K562 (cell line): ENCODE results near the gene CTNNA3. TPM values are rescaled to one million over a fixed set of nuclear protein-coding genes. Genes with fewer than 3 reads are reported as not detected.

Source experiments
- ATAC-seq: fragments of 200-7000 bp; cut with Tn5 transposase; 3 replicates; pipeline ENCODE4 v1.9.1; 2020; ENCODE audit warnings: moderate library complexity
- BruUV-seq: library from RNA; stranded (reverse); fragments of 400-500 nt; replicated peaks from 2 replicates; lab custom pipeline; 2021; lab: Mats Ljungman, UMichigan
- CTCF ChIA-PET: fragments of 300-600 bp; formaldehyde crosslinking; extraction: SDS; loops from one replicate; lab custom pipeline; 2021; ENCODE audit warnings: low intra/inter-chr PET ratio; lab: Yijun Ruan, JAX
- POLR2A ChIA-PET: fragments of 300-600, 350-650 bp; sonication (Branson Sonifier 250); formaldehyde crosslinking; extraction: SDS; loops from one replicate; lab custom pipeline; 2021; ENCODE audit warnings: antibody characterized with exemption, inconsistent platforms; lab: Yijun Ruan, JAX
- DNase-seq, 4 experiments: peaks; one replicate each; pipeline versions ENCODE4 v3.0.0 to v3.0.0-alpha.2; 2011 to 2018; ENCODE audit warnings: low spot score in 3 of 4, mixed read lengths in 3 of 4; ENCODE audit errors: extremely low read depth in 1 of 4
- FAIRE-seq: peaks from 2 replicates; lab custom pipeline; 2011; peaks lifted over from hg19 to GRCh38; lab: Jason Lieb, UNC
- H2AFZ ChIP-seq: 2 replicates; pipeline ENCODE4 v1.6.0; 2011; ENCODE audit warnings: low read depth, low read length, control low read depth, inconsistent platforms
- H3K27ac ChIP-seq: fragments of 200-600 bp; 3 replicates; pipeline ENCODE4 v1.8.0; 2011; ENCODE audit warnings: low read depth, mild to moderate bottlenecking, control low read depth, inconsistent platforms, low read length, moderate library complexity, mixed read lengths; ENCODE audit errors: extremely low read depth
- H3K27me3 ChIP-seq, 2 experiments: fragments of 300-600 bp in 1 of 2; 2 replicates in 1 of 2; 3 replicates in 1 of 2; pipeline versions ENCODE4 v1.6.0 to v1.8.0; 2011; ENCODE audit warnings: inconsistent platforms in 2 of 2, low read length in 2 of 2, mild to moderate bottlenecking in 1 of 2, mixed read lengths in 1 of 2, moderate library complexity in 1 of 2; ENCODE audit not compliant: control insufficient read depth in 2 of 2, insufficient read depth in 2 of 2
- H3K36me3 ChIP-seq: fragments of 300-600 bp; 3 replicates; pipeline ENCODE4 v1.8.0; 2011; ENCODE audit warnings: mild to moderate bottlenecking, low read length, inconsistent platforms; ENCODE audit not compliant: control insufficient read depth, insufficient read depth
- H3K4me1 ChIP-seq, 2 experiments: fragments of 200-600 bp in 1 of 2; replicated peaks in 1 of 2; 2 replicates in 1 of 2; 3 replicates in 1 of 2; pipeline versions ENCODE4 v1.5.1 to v1.8.0; 2011; ENCODE audit warnings: inconsistent platforms in 2 of 2, low read length in 2 of 2, mild to moderate bottlenecking in 1 of 2, mixed read lengths in 1 of 2, moderate library complexity in 1 of 2; ENCODE audit not compliant: control insufficient read depth in 2 of 2, insufficient read depth in 2 of 2
- H3K4me2 ChIP-seq: 2 replicates; pipeline ENCODE4 v1.6.1; 2011; ENCODE audit warnings: low read length, control low read depth, inconsistent platforms, mixed read lengths; ENCODE audit not compliant: insufficient read depth
- H3K4me3 ChIP-seq: fragments of 200-600 bp; sonication (generic), shearing (Covaris generic); 2 replicates; pipeline ENCODE4 v1.5.1; 2016; ENCODE audit warnings: control low read depth, inconsistent platforms
- H3K79me2 ChIP-seq: fragments of 200-600 bp; 3 replicates; pipeline ENCODE4 v1.8.0; 2011; ENCODE audit warnings: low read length, inconsistent platforms; ENCODE audit not compliant: control insufficient read depth, insufficient read depth
- H3K9ac ChIP-seq, 2 experiments: 2 replicates each; pipeline versions ENCODE4 v1.6.0 to v1.6.1; 2011; ENCODE audit warnings: low read depth in 2 of 2, low read length in 2 of 2, control low read depth in 1 of 2, inconsistent platforms in 1 of 2, mild to moderate bottlenecking in 1 of 2, mixed read lengths in 1 of 2; ENCODE audit not compliant: insufficient read depth in 1 of 2
- H3K9me1 ChIP-seq: one replicate; pipeline ENCODE4 v1.6.0; 2011; ENCODE audit warnings: inconsistent platforms, mild to moderate bottlenecking, low read length, moderate library complexity; ENCODE audit not compliant: control insufficient read depth, insufficient read depth
- H3K9me3 ChIP-seq: replicated peaks from 2 replicates; pipeline ENCODE4 v1.5.1; 2011; ENCODE audit warnings: low read depth, low read length, inconsistent platforms; ENCODE audit not compliant: control insufficient read depth, insufficient read depth
- H4K20me1 ChIP-seq: replicated peaks from 2 replicates; pipeline ENCODE4 v1.6.1; 2011; ENCODE audit warnings: low read length, inconsistent platforms, mixed read lengths; ENCODE audit not compliant: control insufficient read depth, insufficient read depth
- ARID4B ChIP-seq: sonication (generic); formaldehyde crosslinking; IDR thresholded peaks from 2 replicates; pipeline ENCODE4 v1.8.0; 2022; ENCODE audit warnings: mild to moderate bottlenecking, missing genetic modification reagents
- CEBPG ChIP-seq, 3 experiments: fragments of 200-800 bp in 1 of 3; sonication (Bioruptor generic) in 1 of 3; sonication (generic) in 1 of 3; formaldehyde crosslinking in 1 of 3; IDR thresholded peaks in 2 of 3; conservative IDR thresholded peaks in 1 of 3; 2 replicates each; pipeline versions ENCODE4 v1.6.1 to v1.8.0; 2016 to 2022; ENCODE audit warnings: missing compliant biosample characterization in 2 of 3, missing genetic modification characterization in 2 of 3, mild to moderate bottlenecking in 1 of 3, missing genetic modification reagents in 1 of 3
- MBD2 ChIP-seq: sonication (generic); IDR thresholded peaks from 2 replicates; pipeline ENCODE4 v1.6.1; 2016; ENCODE audit warnings: low read depth, borderline replicate concordance
- SIN3B ChIP-seq: fragments of 450-650 bp; IDR thresholded peaks from 2 replicates; pipeline ENCODE4 v1.6.1; 2017; ENCODE audit warnings: low read depth, mild to moderate bottlenecking, moderate library complexity
- TCF7L2 ChIP-seq: fragments of 150-350 bp; IDR thresholded peaks from 2 replicates; pipeline ENCODE4 v1.6.1; 2016; ENCODE audit warnings: low read depth, mild to moderate bottlenecking, low read length, moderate library complexity
- ZNF561 ChIP-seq: fragments of 450-650 bp; formaldehyde crosslinking; conservative IDR thresholded peaks from 2 replicates; pipeline ENCODE4 v1.4.0; 2020; ENCODE audit warnings: mild to moderate bottlenecking, moderate library complexity
- ZNF780A ChIP-seq: fragments of 250-450 bp; sonication (Bioruptor Pico); IDR thresholded peaks from 2 replicates; pipeline ENCODE4 v1.5.0; 2021; ENCODE audit warnings: mild to moderate bottlenecking
- WGBS: fragments of 100-300 bp; shearing (Covaris generic); methylation state at CpG from one replicate; pipeline ENCODE4 v1.1.6; 2016; ENCODE audit warnings: low coverage, mixed read lengths; ENCODE audit not compliant: insufficient coverage; ENCODE audit errors: missing lambda C conversion rate; 5-methylcytosine and 5-hydroxymethylcytosine counted together
- in situ Hi-C: fragments of 300-500 bp; cut with MboI; formaldehyde crosslinking; loops from 4 replicates; pipeline ENCODE4 v1.15.0; 2018; ENCODE audit warnings: inconsistent platforms, mixed read lengths
- intact Hi-C: fragments of 100-400 bp; cut with micrococcal nuclease; formaldehyde crosslinking; loops from 2 replicates; pipeline ENCODE4 v1.14.2; 2022
- polyA plus RNA-seq, 8 experiments: library from polyadenylated mRNA; depleted of rRNA in 4 of 8; stranded (reverse) in 5 of 8; unstranded in 3 of 8; fragments of >200 nt; fragmentation: Nextera tagmentation in 2 of 8; fragmentation: Illumina TruSeq in 1 of 8; extraction: Ambion mirVana in 2 of 8; extraction: Trizol in 1 of 8; gene quantifications; 2 replicates each; pipeline versions ENCODE4 v1.2.1 to v1.2.3, GENCODE V29; 2011 to 2014; ENCODE audit warnings: inconsistent platforms in 1 of 8, missing spikeins in 1 of 8
- total RNA-seq, 7 experiments: library from RNA; depleted of rRNA in 6 of 7; stranded (reverse); fragments of >200 nt in 6 of 7; fragmentation: Illumina TruSeq in 2 of 7; extraction: Trizol in 2 of 7; gene quantifications; 2 replicates each; pipeline versions ENCODE4 v1.2.1 to v1.2.3, GENCODE V29; 2011 to 2021; ENCODE audit warnings: low replicate concordance in 1 of 7
- TF ChIP-seq, protein P1 (sequence below): fragments of 250-450 bp; sonication (Bioruptor Pico); IDR thresholded peaks from 2 replicates; pipeline ENCODE4 v1.8.0; 2021; ENCODE audit warnings: moderate library complexity, mild to moderate bottlenecking, inconsistent platforms
- TF ChIP-seq, protein P2 (sequence below): sonication (generic); formaldehyde crosslinking; IDR thresholded peaks from 2 replicates; pipeline ENCODE4 v1.9.0; 2022; ENCODE audit warnings: mild to moderate bottlenecking, missing genetic modification reagents

Gene CTNNA3
- total and polyA plus RNA-seq, 9 of the 15 experiments (the other 6 are each of a cell fraction or from before 2014, with no cell fraction given) = 0.04 TPM; not detected in 8

GRCh38 chr10:66717231-66717981, 978.6 kb downstream of the CTNNA3 start:
- H3K4me3 ChIP-seq = no peak overlapping the region
- H3K9ac ChIP-seq = no peak overlapping the region
- no peaks in the 10 kb centered on the region for H3K9me1 ChIP-seq
- no TSS peak for BruUV-seq
- H3K79me2 ChIP-seq = no peaks in the 10 kb centered on the region
- H3K4me1 ChIP-seq = no peaks in the 10 kb centered on the region
- in situ Hi-C loops = no loop called here
- intact Hi-C loops = no loop called here
- H2AFZ ChIP-seq = no peak overlapping the region
- ATAC-seq (no peak), DNase-seq (no peak), FAIRE-seq (no peak)
- no peaks in the 10 kb centered on the region for H4K20me1 ChIP-seq
- WGBS = 1% methylated on average over 8 of the region's 8 CpGs
- H3K36me3 ChIP-seq = no peaks in the 10 kb centered on the region
- ChIA-PET CTCF (no interaction called here), POLR2A (interaction anchor here (0.6 kb wide), 2 partner anchors 13 to 479 kb away, joined by 3 read pairs; no protein-coding TSS in a partner anchor)
- H3K27ac ChIP-seq = no peak overlapping the region
- H3K27me3 ChIP-seq = no peaks in the 10 kb centered on the region
- no peak overlapping the region for H3K4me2 ChIP-seq
- peaks cover 2% of the 10 kb centered on the region; the same call in 1 of the 2 replicates for H3K9me3 ChIP-seq
- TF ChIP-seq, protein P1, sequence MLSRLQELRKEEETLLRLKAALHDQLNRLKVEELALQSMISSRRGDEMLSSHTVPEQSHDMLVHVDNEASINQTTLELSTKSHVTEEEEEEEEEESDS (CRISPR knock-in tag) = no peak
- no peak for TF ChIP-seq SIN3B
- TF ChIP-seq ZNF561 (CRISPR knock-in tag) = no peak
- TF ChIP-seq MBD2 = no peak
- TF ChIP-seq, protein P2, sequence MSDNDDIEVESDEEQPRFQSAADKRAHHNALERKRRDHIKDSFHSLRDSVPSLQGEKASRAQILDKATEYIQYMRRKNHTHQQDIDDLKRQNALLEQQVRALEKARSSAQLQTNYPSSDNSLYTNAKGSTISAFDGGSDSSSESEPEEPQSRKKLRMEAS = no peak
- TF ChIP-seq TCF7L2 = no peak
- TF ChIP-seq ARID4B (CRISPR knock-in tag) = no peak
- no peak for TF ChIP-seq CEBPG (CRISPR knock-in tag; IDR thresholded peaks at IDR 0.05)
- TF ChIP-seq CEBPG (tag; conservative IDR thresholded peaks at IDR 0.05 in 1 of 2, IDR thresholded peaks at IDR 0.05 in 1 of 2) = no peak
- no peak for TF ChIP-seq ZNF780A
